OCI-LY1 (cell line): Measurements from ENCODE around the gene APBB1IP.

ENCODE experiments used
- CTCF ChIP-seq: fragments of 200-600 bp; sonication (generic), shearing (Covaris generic); IDR thresholded peaks from 2 replicates; pipeline ENCODE4 v1.5.1; 2017; ENCODE audit warnings: mild to moderate bottlenecking, antibody characterized with exemption, low read length, moderate library complexity, mixed read lengths
- EZH2 ChIP-seq: fragments of 200-600 bp; sonication (generic), shearing (Covaris generic); IDR thresholded peaks from 2 replicates; pipeline ENCODE4 v1.8.0; 2017; ENCODE audit warnings: borderline replicate concordance, mixed run types, mild to moderate bottlenecking, antibody characterized with exemption, low read length, moderate library complexity, mixed read lengths

- TF ChIP-seq CTCF = no peak
- no peak for TF ChIP-seq EZH2
Observed at GRCh38 chr10:26528048-26528447, 89.9 kb downstream of the APBB1IP start.
